Measurements from ENCODE around the gene CCDC141.
A peak's percentile ranks its signal among the peaks of the same experiment; 100 is the strongest.

CCDC141 gene

GRCh38 chr2:178905261-178905660, 144.7 kb downstream of the CCDC141 start:
- no peak for DNase-seq

GRCh38 chr2:178899656-178900055, 150.3 kb downstream of the CCDC141 start:
- no peak for DNase-seq

GRCh38 chr2:178895872-178896271, 154.1 kb downstream of the CCDC141 start:
- no peak for DNase-seq

- DNase-seq = no peak
These were observed 154.8 kb downstream of the CCDC141 start for GRCh38 chr2:178895171-178895570.

- no peak for DNase-seq
These were observed 156.9 kb downstream of the CCDC141 start for GRCh38 chr2:178892751-178893625.

- no peak for DNase-seq
These were observed 157.9 kb downstream of the CCDC141 start for GRCh38 chr2:178891959-178892485.

GRCh38 chr2:178891265-178891958, 158.5 kb downstream of the CCDC141 start:
- peak; percentile 62 for DNase-seq

GRCh38 chr2:178886006-178886405, 163.9 kb downstream of the CCDC141 start:
- no peak for DNase-seq

- DNase-seq = no peak
These were observed 165.5 kb downstream of the CCDC141 start for GRCh38 chr2:178884440-178884839.

- DNase-seq = peak; percentile 43
These were observed 167.1 kb downstream of the CCDC141 start for GRCh38 chr2:178882666-178883440.

- no peak for DNase-seq
These were observed 168.9 kb downstream of the CCDC141 start for GRCh38 chr2:178881075-178881474.

GRCh38 chr2:178880257-178880656, 169.7 kb downstream of the CCDC141 start:
- DNase-seq = no peak

GRCh38 chr2:178877874-178878273, 172.1 kb downstream of the CCDC141 start:
- no peak for DNase-seq

- DNase-seq = no peak
These were observed 175.3 kb downstream of the CCDC141 start for GRCh38 chr2:178874529-178875240.

- no peak for DNase-seq
These were observed 176.0 kb downstream of the CCDC141 start for GRCh38 chr2:178873912-178874311.

GRCh38 chr2:178871536-178871935, 178.4 kb downstream of the CCDC141 start:
- no peak for DNase-seq

- no peak for DNase-seq
These were observed 179.2 kb downstream of the CCDC141 start for GRCh38 chr2:178870703-178871102.

- DNase-seq = no peak
These were observed 183.9 kb downstream of the CCDC141 start for GRCh38 chr2:178865999-178866398.

- DNase-seq = no peak
These were observed 184.6 kb downstream of the CCDC141 start for GRCh38 chr2:178865146-178865936.

- peak; percentile 63 for DNase-seq
These were observed 185.9 kb downstream of the CCDC141 start for GRCh38 chr2:178863856-178864620.

Data from left hindlimb (tissue), 1 donor.